Transverse colon (tissue), 4 donors: ENCODE measurements around the gene GOLGA5. TPM values are rescaled to one million over a fixed set of nuclear protein-coding genes. Genes with fewer than 3 reads are reported as not detected.

Source experiments
- DNase-seq: peaks from one replicate; pipeline ENCODE4 v3.0.0-alpha.2; 2019
- H3K27ac ChIP-seq, 4 donors: fragments of 200-600 bp; sonication (generic); 2 replicates each; pipeline ENCODE4 v1.5.1; 2016 to 2018; ENCODE audit warnings: inconsistent platforms in 4 of 4
- H3K27me3 ChIP-seq: fragments of 200-600 bp; sonication (generic); 2 replicates; pipeline ENCODE4 v1.5.1; 2017; ENCODE audit warnings: inconsistent platforms
- H3K36me3 ChIP-seq, 4 donors: fragments of 200-600 bp; sonication (generic); 2 replicates each; pipeline ENCODE4 v1.5.1; 2017 to 2019; ENCODE audit warnings: inconsistent platforms in 4 of 4
- H3K4me1 ChIP-seq, 4 donors: fragments of 200-600 bp; sonication (generic); 2 replicates each; pipeline ENCODE4 v1.5.1; 2017 to 2020; ENCODE audit warnings: inconsistent platforms in 4 of 4
- H3K4me3 ChIP-seq, 4 donors: fragments of 200-600 bp; sonication (generic); 1 replicate in 1 of 4; 2 replicates in 3 of 4; pipeline versions ENCODE4 v1.5.1 to v1.6.1; 2017 to 2019; ENCODE audit warnings: inconsistent platforms in 4 of 4
- H3K9me3 ChIP-seq, 2 donors: fragments of 200-600 bp; sonication (generic); 2 replicates each; pipeline ENCODE4 v1.5.1; 2017 to 2019; ENCODE audit warnings: inconsistent platforms in 2 of 2
- EP300 ChIP-seq: sonication (generic); formaldehyde crosslinking; IDR thresholded peaks from one replicate; pipeline ENCODE4 v1.6.1; 2017; ENCODE audit warnings: antibody characterized with exemption, low read depth
- POLR2A ChIP-seq: fragments of 450-650 bp; IDR thresholded peaks from one replicate; pipeline ENCODE4 v1.6.1; 2016; ENCODE audit warnings: antibody characterized with exemption, mild to moderate bottlenecking, moderate library complexity
- POLR2AphosphoS5 ChIP-seq, 3 donors: sonication (generic); formaldehyde crosslinking; IDR thresholded peaks; one replicate each; pipeline ENCODE4 v1.6.1; 2016; ENCODE audit warnings: antibody characterized with exemption in 3 of 3
- WGBS, 2 donors: methylation state at CpG; one replicate each; pipeline ENCODE4 v1.1.5; 2018; ENCODE audit warnings: low coverage in 1 of 2; 5-methylcytosine and 5-hydroxymethylcytosine counted together
- in situ Hi-C, 4 donors: fragments of 200-750 bp; cut with MboI; loops; one replicate each; pipeline versions ENCODE4 v1.15.0 to v1.15.1; 2017; ENCODE audit warnings: low sequenced_read_pairs in 3 of 4, low pct_ligation_motif_present in 1 of 4, low pct_unique_long_range_greater_than_20kb in 1 of 4
- intact Hi-C: fragments of 100-400 bp; cut with DNase I; formaldehyde crosslinking; loops from one replicate; pipeline ENCODE4 v1.15.1; 2023; ENCODE audit warnings: low total_unique reads
- total RNA-seq, 4 donors: library from RNA; depleted of rRNA; stranded (reverse); fragments of >200 nt; gene quantifications; one replicate each; pipeline ENCODE4 v1.1.0, GENCODE V29; 2016
- TF ChIP-seq, protein P1 (sequence below), 5 experiments: fragments of 200-600 bp in 3 of 5; fragments of 450-650 bp in 2 of 5; sonication (generic) in 3 of 5; IDR thresholded peaks; 1 replicate in 2 of 5; 2 replicates in 3 of 5; pipeline ENCODE4 v1.5.1; 2016 to 2017; ENCODE audit warnings: antibody characterized with exemption in 5 of 5, inconsistent platforms in 3 of 5, mild to moderate bottlenecking in 2 of 5, moderate library complexity in 1 of 5

The GOLGA5 gene, protein sequence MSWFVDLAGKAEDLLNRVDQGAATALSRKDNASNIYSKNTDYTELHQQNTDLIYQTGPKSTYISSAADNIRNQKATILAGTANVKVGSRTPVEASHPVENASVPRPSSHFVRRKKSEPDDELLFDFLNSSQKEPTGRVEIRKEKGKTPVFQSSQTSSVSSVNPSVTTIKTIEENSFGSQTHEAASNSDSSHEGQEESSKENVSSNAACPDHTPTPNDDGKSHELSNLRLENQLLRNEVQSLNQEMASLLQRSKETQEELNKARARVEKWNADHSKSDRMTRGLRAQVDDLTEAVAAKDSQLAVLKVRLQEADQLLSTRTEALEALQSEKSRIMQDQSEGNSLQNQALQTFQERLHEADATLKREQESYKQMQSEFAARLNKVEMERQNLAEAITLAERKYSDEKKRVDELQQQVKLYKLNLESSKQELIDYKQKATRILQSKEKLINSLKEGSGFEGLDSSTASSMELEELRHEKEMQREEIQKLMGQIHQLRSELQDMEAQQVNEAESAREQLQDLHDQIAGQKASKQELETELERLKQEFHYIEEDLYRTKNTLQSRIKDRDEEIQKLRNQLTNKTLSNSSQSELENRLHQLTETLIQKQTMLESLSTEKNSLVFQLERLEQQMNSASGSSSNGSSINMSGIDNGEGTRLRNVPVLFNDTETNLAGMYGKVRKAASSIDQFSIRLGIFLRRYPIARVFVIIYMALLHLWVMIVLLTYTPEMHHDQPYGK
- 10 to 100 TPM; 15.9 to 38.1 (median 30.3) TPM for total RNA-seq

DNA sequence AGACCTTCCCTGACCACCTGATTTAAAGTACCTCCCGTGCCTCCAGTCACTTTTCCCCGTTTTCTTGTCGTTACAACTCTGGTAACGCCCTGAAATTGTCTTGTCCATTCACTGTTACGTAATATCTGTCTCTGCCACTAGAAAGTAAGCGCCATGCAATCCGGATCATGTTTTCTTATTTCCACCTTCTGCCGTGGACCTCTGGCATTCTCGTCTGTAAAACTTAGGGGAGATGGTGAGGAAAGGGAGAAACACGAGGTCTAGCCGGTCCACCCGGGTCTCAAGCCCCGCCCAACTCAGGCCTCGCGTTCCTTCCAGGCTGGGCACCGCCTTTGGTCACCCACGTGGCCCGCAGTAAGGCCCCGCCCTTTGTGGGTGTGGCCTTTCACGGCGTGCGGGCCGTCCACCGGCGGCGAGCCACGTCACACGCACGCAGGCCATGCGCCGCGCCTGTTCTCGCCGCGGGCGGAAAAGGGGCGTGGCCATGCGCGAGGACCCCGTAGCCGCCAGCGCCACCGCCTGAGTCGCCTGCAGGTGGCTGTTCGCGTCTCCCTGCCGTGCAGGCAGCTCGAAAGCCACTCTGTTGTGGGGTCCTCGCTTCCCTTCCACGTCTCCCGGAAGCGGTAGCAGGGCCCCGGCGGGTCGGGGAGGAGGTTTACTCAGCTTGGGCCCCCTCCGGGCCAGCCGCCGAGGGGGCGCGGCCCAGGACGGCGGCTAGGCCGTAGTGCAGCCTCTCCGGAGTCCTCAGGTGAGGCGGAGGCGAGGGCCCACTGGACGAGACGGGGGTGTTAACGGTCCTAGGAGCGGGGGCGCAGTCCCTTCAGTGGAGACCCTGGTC lies at the start of gene GOLGA5:
Gene GOLGA5 (plus strand): TSS at position 597 of the 838 bp plus-strand sequence. CDS start 3,133 bp downstream, outside the sequence.
- Histone ChIP-seq H3K4me3 (peak within 1 kb of the TSS; percentile 88 to 99 (median 92)), H3K36me3 (peaks cover 0 to 14% (median 4%) of the 10 kb centered on the region in 4 donors), H3K9me3 (peaks cover 15 to 16% of the 10 kb centered on the region in 2 donors), H3K27ac (peak within 1 kb of the TSS; percentile 89 to 96 (median 92)), H3K27me3 (no peaks in the 10 kb centered on the region), H3K4me1 (peaks cover 8 to 28% (median 20%) of the 10 kb centered on the region in 4 donors)
- peak; percentile 72 to 81 (median 74) for TF ChIP-seq POLR2AphosphoS5 (IDR thresholded peaks at IDR 0.05)
- TF ChIP-seq EP300: no peak
- TF ChIP-seq, protein P1, sequence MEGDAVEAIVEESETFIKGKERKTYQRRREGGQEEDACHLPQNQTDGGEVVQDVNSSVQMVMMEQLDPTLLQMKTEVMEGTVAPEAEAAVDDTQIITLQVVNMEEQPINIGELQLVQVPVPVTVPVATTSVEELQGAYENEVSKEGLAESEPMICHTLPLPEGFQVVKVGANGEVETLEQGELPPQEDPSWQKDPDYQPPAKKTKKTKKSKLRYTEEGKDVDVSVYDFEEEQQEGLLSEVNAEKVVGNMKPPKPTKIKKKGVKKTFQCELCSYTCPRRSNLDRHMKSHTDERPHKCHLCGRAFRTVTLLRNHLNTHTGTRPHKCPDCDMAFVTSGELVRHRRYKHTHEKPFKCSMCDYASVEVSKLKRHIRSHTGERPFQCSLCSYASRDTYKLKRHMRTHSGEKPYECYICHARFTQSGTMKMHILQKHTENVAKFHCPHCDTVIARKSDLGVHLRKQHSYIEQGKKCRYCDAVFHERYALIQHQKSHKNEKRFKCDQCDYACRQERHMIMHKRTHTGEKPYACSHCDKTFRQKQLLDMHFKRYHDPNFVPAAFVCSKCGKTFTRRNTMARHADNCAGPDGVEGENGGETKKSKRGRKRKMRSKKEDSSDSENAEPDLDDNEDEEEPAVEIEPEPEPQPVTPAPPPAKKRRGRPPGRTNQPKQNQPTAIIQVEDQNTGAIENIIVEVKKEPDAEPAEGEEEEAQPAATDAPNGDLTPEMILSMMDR (IDR thresholded peaks at IDR 0.05): peak in 1 of 5 experiments; percentile 57
- peak; percentile 83 for TF ChIP-seq POLR2A
- in situ Hi-C loops (loop anchor here in 1 of 4 donors (25.0 kb wide), 1 partner anchor 107 kb away; no protein-coding TSS in a partner anchor), intact Hi-C loops (no loop called here)
- WGBS, 2 donors: 1 to 2% methylated on average over 9 to 66 of the region's 71 CpGs
- peak; percentile 99 for DNase-seq

DNA sequence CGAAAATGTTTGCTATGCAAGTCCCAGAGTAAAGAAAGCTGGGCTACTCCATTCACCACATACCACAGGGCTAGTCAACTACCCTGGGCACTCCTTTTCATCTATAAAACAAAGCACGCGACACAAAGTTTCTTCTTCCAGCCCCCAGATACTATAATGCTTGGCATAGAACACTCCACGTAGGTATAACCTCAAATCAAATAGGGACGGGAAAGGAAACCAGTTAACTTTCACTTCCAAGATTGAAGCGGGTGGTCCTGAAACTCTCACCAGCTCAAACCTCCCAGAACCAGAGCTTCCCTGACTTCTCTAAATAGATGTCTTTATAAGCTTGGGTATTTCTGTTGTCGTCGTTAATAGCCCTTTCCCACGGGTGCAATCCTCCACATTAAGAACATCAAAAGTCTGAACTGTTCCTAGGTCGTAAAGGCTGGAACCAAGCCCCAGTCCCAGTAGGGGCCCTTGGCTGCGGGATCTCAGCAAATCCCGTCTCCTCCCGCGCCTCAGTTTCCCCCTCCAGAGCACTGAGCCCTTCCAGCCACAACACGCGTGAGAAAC lies 46.3 kb upstream of the GOLGA5 start:
- peak overlapping the region; percentile 50 to 81 (median 68) for H3K4me3 ChIP-seq
- no peaks in the 10 kb centered on the region for H3K36me3 ChIP-seq
- peak; percentile 24 for DNase-seq
- in situ Hi-C loops: no loop called here
- peak overlapping the region; percentile 85 to 91 (median 87) for H3K27ac ChIP-seq
- no peaks in the 10 kb centered on the region for H3K9me3 ChIP-seq
- H3K4me1 ChIP-seq: peaks cover 0 to 20% (median 11%) of the 10 kb centered on the region in 4 donors
- 0 to 4% methylated on average over 8 to 16 of the region's 16 CpGs for WGBS, 2 donors
- H3K27me3 ChIP-seq: no peaks in the 10 kb centered on the region
- TF ChIP-seq, protein P1 (IDR thresholded peaks at IDR 0.05): no peak
- TF ChIP-seq EP300 (no peak), POLR2A (no peak), POLR2AphosphoS5 (IDR thresholded peaks at IDR 0.05) (no peak)
- intact Hi-C loops: no loop called here

DNA sequence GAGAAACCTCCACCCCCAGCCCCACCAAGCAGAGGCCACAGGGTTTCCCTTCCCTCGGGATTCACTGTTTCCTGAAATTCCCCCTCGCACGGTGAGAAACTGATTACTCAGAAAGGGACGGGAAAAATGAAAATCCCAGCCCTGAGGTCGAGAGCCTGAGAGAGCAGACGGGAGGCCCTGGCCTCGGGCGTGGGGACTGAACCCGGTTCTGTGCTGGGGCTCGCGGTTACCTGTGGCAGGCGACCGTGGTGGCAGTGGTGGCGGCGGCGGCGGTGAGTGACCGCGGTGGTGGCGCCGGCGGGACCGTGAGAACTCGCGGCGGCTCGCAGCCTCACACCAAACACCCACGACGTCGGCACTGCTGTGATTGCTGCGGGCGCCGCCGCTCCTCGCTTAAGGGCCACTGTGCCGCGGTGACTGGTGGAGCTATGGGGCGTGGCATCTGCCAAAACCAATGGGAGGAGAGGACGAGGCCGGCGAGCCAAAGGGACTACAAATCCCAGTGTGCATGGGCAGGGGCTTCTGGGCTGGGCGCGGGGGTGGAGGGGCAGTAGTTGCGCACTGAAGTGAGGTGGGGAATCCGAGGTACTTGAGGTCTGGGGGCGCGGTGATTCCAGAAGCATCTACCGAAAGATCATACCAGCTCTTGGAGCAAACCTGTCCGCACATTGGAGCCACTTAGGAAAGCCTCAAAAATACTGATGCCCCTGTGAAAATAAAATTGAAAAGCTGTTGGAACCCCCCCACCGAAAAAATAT lies 45.7 kb upstream of the GOLGA5 start, which contains the start of gene LGMN:
Gene LGMN (minus strand): TSS at position 369 of the 758 bp plus-strand sequence. CDS start 15,841 bp downstream, outside the sequence.
- peak; percentile 96 for DNase-seq
- Histone ChIP-seq H3K27ac (peak within 1 kb of the TSS; percentile 85 to 91 (median 87)), H3K27me3 (no peaks in the 10 kb centered on the region), H3K4me3 (peak within 1 kb of the TSS; percentile 50 to 81 (median 68)), H3K9me3 (no peaks in the 10 kb centered on the region), H3K36me3 (no peaks in the 10 kb centered on the region), H3K4me1 (peaks cover 0 to 20% (median 11%) of the 10 kb centered on the region in 4 donors)
- intact Hi-C loops (no loop called here), in situ Hi-C loops (no loop called here)
- 4 to 21% methylated on average over 2 to 49 of the region's 50 CpGs for WGBS, 2 donors
- TF ChIP-seq POLR2AphosphoS5 (IDR thresholded peaks at IDR 0.05) (peak; percentile 99), POLR2A (peak; percentile 97), EP300 (no peak)
- TF ChIP-seq, protein P1 (IDR thresholded peaks at IDR 0.05): no peak
